Measurements from ENCODE around the gene ZDHHC11.
"Not testable (repeated sequence)": the region's sequence is repeated elsewhere in the genome, so short reads cannot be mapped to it uniquely, and the experiment has no call there.

The ZDHHC11 gene

GRCh38 chr5:801472-801871 lies 49.3 kb downstream of the ZDHHC11 start:
- no peak for DNase-seq (ENCODE audit: low read depth)
- TF ChIP-seq, protein P1, sequence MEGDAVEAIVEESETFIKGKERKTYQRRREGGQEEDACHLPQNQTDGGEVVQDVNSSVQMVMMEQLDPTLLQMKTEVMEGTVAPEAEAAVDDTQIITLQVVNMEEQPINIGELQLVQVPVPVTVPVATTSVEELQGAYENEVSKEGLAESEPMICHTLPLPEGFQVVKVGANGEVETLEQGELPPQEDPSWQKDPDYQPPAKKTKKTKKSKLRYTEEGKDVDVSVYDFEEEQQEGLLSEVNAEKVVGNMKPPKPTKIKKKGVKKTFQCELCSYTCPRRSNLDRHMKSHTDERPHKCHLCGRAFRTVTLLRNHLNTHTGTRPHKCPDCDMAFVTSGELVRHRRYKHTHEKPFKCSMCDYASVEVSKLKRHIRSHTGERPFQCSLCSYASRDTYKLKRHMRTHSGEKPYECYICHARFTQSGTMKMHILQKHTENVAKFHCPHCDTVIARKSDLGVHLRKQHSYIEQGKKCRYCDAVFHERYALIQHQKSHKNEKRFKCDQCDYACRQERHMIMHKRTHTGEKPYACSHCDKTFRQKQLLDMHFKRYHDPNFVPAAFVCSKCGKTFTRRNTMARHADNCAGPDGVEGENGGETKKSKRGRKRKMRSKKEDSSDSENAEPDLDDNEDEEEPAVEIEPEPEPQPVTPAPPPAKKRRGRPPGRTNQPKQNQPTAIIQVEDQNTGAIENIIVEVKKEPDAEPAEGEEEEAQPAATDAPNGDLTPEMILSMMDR (conservative IDR thresholded peaks at IDR 0.05; ENCODE audit: low read depth, low read length) = no peak
- H3K4me3 ChIP-seq (ENCODE audit: low read depth, low read length) = no peak overlapping the region

- not testable (repeated sequence) for DNase-seq (ENCODE audit: low read depth); H3K4me3 ChIP-seq (ENCODE audit: low read depth, low read length)
These were observed 49.7 kb downstream of the ZDHHC11 start for GRCh38 chr5:801055-801454.

GRCh38 chr5:798505-799138 lies 52.2 kb downstream of the ZDHHC11 start:
- not testable (repeated sequence) for DNase-seq (ENCODE audit: low read depth); H3K4me3 ChIP-seq (ENCODE audit: low read depth, low read length)

DNA sequence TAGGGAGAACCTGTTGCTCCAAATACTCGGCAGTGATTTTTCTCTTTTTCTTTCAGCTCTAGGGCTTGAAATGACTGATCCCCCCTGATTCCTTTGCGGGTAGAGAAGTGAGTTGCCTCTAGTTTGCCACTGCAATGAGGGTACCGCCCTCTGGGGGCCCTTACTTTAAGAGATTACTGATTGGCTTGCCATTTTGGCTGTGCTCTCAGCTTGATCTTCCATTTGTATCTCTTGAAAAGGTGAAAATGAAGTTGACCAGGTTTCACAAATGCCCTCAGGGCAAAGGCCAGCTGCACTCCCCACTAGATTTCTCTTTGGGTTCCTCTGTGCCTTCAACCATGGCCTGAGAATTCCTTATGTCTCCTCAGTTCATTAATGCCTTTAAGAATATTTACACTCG lies 52.8 kb downstream of the ZDHHC11 start:
- DNase-seq (ENCODE audit: low read depth); H3K4me3 ChIP-seq (ENCODE audit: low read depth, low read length): not testable (repeated sequence)

DNA sequence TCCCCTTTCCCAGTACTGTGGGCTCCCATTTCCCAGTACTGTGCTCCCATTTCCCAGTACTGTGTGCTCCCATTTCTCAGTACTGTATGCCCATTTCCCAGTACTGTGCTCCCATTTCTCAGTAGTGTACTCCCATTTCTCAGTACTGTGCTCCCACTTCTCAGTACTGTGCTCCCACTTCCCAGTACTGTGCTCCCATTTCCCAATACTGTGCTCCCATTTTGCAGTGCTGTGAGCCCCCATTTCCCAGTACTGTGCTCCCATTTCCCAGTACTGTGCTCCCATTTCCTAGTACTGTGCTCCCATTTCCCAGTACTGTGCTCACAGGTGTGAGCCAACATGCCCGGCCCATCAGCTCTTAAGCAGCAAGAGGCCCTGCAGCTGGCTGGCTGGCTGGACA lies 54.9 kb downstream of the ZDHHC11 start:
- not testable (repeated sequence) for DNase-seq (ENCODE audit: low read depth); H3K4me3 ChIP-seq (ENCODE audit: low read depth, low read length)

- DNase-seq (ENCODE audit: low read depth); H3K4me3 ChIP-seq (ENCODE audit: low read depth, low read length): not testable (repeated sequence)
These were observed 55.8 kb downstream of the ZDHHC11 start for GRCh38 chr5:794948-795347.

GRCh38 chr5:788703-789102 lies 62.1 kb downstream of the ZDHHC11 start:
- not testable (repeated sequence) for H3K4me3 ChIP-seq (ENCODE audit: low read depth, low read length); DNase-seq (ENCODE audit: low read depth)

DNA sequence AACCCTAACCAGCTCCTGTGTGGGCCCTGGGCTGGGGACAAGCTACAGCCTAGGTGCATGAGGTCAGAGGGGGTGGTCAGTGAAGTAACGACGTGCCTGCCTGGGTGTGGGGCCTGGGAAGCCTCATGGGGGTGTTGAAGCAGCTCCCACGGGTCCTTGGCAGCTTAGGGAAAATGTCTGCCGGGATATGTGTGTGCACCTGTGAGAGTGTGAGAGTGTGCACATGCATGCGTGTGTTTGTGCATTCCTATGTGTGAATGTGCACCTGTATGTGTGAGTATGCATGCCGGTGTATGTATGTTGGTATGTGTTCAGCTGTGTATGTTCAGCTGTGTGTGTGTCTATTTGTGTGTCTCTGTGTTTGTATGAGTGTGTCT lies 62.9 kb downstream of the ZDHHC11 start:
- not testable (repeated sequence) for DNase-seq (ENCODE audit: low read depth); H3K4me3 ChIP-seq (ENCODE audit: low read depth, low read length)

- not testable (repeated sequence) for DNase-seq (ENCODE audit: low read depth); H3K4me3 ChIP-seq (ENCODE audit: low read depth, low read length)
These were observed 63.4 kb downstream of the ZDHHC11 start for GRCh38 chr5:787224-787856.

DNA sequence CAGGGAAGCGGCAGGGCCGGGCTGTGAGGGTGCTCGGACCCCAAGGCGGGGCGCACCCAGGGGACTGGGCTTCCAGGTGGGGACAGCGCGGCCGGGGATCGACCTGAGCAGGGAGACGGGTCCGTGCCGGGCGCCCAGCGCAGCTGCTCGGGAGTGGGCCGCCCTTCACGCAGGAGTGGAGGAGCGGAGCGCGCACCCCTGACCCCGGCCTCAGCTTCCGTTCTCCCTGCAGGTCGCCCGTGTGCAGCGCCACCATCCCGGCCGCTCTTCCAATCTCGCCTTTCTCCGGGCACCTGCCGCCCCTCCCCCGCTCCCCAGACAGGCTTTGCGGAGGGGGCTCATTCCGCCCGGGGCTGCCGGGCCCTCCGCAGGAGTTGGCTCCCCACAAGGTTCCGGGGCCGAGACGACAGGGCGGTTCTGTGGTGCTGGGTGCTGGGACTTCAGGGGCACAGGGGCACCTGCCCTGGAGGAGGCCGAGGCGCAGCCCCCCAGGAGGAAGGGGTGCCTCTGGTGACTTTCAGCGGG lies 65.5 kb downstream of the ZDHHC11 start:
- not testable (repeated sequence) for H3K4me3 ChIP-seq (ENCODE audit: low read depth, low read length)

GRCh38 chr5:784428-785177 lies 66.2 kb downstream of the ZDHHC11 start, which contains the start of gene ZDHHC11B:
Gene ZDHHC11B (minus strand): TSS chr5:784729. CDS start chr5:766919, 17,810 bp downstream.
- H3K4me3 ChIP-seq (ENCODE audit: low read depth, low read length) = peak within 1 kb of the TSS; percentile 55
- DNase-seq (ENCODE audit: low read depth) = peak; percentile 76

More for the DNA sequence above, 65.5 kb downstream of the ZDHHC11 start:
- not testable (repeated sequence) for DNase-seq (ENCODE audit: low read depth)

DNA sequence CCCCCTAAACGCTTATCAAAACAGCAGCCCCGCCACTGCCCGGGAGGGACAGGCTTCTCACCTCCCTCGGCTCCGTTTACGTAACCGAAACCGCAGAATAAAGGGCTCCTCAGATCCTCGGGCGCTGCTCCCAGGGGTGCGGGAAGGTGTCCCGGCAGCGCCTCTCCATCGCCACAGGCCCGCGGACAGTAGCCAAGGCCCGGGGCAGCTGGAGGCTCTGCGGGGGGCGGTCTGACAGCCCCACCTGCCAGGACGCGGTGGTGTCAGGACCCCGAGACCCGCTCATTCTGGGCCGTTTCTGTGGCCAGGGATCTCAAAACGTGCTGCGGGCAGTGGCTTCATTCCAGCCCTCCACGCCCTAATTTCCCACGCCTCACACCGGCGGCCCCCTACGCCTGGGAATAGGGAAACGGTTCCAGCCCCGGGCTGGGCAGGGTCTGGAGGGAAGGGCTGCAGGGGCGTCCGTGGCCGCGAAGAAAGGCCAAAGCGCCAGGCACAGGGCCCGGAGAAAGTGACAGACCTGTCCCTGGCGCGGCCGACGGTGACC lies 66.8 kb downstream of the ZDHHC11 start:
- not testable (repeated sequence) for DNase-seq (ENCODE audit: low read depth)
- H3K4me3 ChIP-seq (ENCODE audit: low read depth, low read length) = peak overlapping the region; percentile 14

- H3K4me3 ChIP-seq (ENCODE audit: low read depth, low read length); DNase-seq (ENCODE audit: low read depth): not testable (repeated sequence)
These were observed 67.6 kb downstream of the ZDHHC11 start for GRCh38 chr5:783049-783802.

DNA sequence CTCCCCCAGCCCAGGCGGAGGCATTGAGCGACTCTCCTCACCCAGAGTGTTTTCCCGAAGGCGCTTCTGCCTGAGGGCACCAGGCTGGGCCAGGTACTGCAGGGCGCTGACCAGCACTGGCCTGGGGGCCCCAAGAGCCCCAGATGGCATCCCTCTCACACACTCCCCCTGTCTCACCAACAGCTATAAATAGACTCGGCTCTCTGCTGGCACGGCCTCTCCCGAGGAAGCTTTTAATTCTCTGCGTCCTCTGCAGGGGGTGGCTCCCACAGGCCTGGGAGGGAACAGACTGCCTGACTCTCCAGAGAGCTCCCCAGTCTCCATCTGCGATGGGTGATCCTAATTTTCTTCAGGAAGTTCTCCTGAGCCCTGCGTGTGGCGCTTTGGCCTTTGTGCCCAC lies 68.4 kb downstream of the ZDHHC11 start:
- not testable (repeated sequence) for H3K4me3 ChIP-seq (ENCODE audit: low read depth, low read length); DNase-seq (ENCODE audit: low read depth)

DNA sequence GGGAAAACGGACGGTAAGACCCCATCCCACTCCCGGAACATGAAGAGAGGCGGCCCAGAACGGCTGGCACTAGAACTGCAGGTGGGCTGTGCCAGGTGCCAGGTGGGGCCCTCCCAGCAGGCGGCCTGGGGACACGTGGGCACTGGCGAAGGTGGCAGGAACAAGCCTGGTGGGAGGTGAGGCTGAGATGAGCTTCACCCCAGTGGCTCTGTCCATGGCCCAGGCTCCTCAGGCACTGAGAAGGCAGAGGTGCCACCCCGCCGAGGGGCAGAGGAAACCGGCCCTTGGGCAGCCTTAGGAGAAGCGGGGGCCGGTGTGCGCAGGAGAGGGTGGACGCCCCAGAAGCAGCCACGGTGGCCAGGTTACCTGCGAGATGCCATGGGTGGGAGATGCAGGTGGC lies 70.2 kb downstream of the ZDHHC11 start:
- not testable (repeated sequence) for DNase-seq (ENCODE audit: low read depth); H3K4me3 ChIP-seq (ENCODE audit: low read depth, low read length)

- not testable (repeated sequence) for DNase-seq (ENCODE audit: low read depth); H3K4me3 ChIP-seq (ENCODE audit: low read depth, low read length)
These were observed 71.8 kb downstream of the ZDHHC11 start for GRCh38 chr5:778967-779366.

- DNase-seq (ENCODE audit: low read depth); H3K4me3 ChIP-seq (ENCODE audit: low read depth, low read length): not testable (repeated sequence)
These were observed 72.4 kb downstream of the ZDHHC11 start for GRCh38 chr5:778421-778820.
